Islet precursor cell (in vitro differentiated cells): ENCODE data around the gene RPS6KB2.
"Not testable (repeated sequence)": the region's sequence is repeated elsewhere in the genome, so short reads cannot be mapped to it uniquely, and the experiment has no call there.

Source experiments
- DNase-seq: peaks from one replicate; pipeline ENCODE4 v3.0.0-alpha.2; 2018

RPS6KB2 gene

DNA sequence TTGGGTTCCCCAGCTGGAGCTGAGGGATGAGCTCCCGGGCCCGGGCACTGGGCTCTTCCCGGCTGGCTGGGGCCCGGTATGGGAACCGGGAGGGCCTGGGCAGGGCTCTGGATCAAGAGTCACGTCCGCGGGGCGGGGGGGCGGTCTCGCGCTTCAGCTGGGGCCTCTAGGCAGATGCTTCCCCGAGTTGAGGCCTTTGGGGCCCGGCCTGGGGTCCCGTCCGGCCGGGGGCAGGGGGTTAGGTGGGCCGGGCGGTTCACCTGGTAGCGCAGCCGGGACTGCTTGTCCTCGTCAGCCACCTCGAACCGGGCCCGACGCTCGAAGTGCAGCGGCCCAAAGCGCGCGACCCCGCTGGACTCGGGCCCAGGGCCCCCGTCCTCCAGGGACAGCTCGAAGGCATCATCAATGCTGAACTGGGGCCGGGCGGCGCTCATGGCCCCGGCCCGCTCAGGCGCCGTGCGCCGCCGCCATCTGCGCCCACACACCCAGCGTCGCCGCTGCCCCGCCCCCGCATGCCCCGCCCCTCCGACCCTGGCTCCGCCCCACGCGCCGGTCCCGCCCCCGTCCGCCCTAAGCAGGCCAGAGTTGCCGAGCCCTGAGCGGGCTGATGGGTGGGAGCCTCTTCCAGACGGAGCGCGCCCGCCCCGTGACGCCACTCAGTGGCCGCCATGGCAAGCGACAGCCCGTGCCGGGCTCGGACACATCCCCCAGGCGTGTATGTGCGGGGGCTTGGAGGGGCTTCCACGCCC, 40.6 kb downstream of the RPS6KB2 start, which contains the start of gene TMEM134:
Gene TMEM134, minus strand, starts transcription at position 493 of the 749 bp plus-strand sequence. Its CDS starts 59 bp downstream, at position 434.
- DNase-seq: peak; percentile 96

DNA sequence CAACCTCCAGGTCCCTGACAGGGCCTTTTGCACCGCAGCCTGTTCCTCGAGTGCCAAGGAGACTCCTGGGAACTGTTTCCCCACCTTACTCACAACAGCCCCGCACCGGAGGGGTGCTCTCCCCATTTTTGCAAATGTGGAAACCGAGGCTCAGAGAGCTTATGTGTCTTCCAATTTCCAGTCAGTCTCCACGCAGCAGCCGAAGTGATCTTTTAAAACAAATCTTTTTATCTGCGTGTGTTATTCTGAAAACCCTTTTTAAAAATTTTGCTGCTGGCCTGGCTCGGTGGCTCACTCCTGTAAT, 41.2 kb downstream of the RPS6KB2 start:
- DNase-seq: no peak

DNA sequence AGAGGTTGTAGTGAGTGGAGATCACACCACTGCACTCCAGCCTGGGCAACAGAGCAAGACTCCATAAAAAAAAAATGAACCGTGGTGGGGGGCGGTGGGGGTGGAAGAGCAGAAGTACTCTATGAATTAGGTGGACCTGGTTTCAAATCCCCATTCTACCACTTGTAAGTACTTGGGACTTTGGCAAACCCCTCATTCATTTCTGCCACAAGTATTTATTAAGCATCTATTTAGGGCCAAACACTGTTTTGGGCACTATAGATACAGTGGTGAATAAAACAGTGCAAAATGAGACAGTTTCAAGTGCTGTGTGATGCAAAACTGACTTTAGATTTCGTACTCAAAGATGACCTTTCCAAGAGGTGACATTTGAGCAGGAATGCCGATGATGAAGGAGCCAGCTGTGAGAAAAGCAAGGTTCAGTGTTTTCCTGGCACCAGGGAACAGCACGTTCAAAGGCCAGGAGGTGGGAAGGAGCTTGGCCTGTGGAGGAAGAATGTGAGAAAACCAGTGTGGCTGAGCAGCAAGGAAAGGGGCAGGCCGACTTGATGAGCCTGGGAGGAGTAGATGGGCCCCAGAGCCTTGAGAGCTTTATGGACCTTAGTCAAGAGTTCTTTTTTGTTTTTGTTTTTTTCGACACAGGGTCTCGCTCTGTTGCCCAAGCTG, 42.2 kb downstream of the RPS6KB2 start:
- no peak for DNase-seq

DNA sequence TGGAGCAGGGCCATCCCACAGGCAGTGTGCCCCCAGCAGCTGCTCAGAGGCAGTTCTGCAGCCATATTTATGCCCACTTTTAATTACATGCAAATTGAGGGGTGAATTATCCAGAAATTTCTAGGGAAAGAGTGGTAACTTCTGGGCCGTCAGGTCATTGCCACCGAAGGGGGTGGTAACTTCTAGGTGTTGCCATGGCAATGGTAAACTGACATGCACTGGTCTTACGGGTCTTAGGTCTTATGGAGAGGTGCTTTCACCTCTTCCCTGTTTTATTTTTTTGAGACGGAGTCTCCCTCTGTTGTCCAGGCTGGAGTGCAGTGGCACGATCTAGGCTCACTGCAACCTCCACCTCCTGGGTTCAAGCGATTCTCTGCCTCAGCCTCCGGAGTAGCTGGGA, 44.6 kb downstream of the RPS6KB2 start:
- DNase-seq: no peak

DNA sequence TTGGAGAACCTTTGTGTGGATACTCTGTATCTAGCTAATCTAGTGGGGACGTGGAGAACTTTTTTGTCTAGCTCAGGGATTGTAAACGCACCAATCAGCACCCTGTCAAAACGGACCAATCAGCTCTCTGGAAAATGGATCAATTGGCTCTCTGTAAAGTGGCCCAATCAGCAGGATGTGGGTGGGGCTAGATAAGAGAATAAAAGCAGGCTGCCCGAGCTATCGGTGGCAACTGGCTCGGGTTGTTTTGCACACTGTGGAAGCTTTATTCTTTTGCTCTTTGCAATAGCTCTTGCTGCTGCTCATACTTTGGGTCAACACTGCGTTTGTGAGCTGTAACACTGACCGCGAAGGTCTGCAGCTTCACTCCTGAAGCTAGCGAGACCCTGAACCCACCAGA, 48.4 kb downstream of the RPS6KB2 start:
- DNase-seq: not testable (repeated sequence)

DNA sequence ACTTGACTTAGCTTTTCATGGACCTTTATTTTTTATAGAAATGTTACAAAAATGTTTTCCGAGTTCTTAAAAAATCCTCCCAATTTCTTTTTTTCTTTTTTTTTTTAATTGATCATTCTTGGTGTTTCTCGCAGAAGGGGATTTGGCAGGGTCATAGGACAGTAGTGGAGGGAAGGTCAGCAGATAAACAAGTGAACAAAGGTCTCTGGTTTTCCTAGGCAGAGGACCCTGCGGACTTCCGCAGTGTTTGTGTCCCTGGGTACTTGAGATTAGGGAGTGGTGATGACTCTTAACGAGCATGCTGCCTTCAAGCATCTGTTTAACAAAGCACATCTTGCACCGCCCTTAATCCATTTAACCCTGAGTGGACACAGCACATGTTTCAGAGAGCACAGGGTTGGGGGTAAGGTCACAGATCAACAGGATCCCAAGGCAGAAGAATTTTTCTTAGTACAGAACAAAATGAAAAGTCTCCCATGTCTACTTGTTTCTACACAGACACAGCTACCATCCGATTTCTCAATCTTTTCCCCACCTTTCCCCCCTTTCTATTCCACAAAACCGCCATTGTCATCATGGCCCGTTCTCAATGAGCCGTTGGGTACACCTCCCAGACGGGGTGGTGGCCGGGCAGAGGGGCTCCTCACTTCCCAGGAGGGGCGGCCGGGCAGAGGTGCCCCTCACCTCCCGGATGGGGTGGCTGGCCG, 49.2 kb downstream of the RPS6KB2 start:
- not testable (repeated sequence) for DNase-seq

DNA sequence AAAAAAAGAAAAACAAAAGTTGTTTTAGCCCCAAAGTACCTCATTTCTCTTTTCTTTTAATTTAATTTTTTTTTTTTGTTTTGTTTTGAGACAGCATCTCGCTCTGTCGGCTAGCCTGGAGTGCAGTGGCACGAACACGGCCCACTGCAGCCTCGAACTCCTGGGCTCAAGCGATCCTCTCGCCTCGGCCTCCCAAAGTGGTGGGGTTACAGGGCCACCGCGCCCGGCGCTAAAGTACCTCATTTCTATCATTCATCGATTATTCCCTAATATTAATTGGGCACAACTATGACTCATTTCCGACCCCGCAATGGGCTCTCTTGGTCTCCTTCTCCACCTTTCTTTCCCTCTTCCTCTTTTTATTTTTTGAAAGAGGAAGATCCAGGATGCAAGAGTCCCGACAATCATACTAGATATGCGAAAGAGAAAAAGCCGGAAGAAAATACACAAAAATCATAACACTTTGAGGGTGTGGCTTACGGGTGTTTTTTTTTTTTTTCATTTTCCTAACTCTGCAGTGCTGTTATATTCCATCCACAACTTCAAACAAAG, 54.1 kb downstream of the RPS6KB2 start:
- DNase-seq: no peak

DNA sequence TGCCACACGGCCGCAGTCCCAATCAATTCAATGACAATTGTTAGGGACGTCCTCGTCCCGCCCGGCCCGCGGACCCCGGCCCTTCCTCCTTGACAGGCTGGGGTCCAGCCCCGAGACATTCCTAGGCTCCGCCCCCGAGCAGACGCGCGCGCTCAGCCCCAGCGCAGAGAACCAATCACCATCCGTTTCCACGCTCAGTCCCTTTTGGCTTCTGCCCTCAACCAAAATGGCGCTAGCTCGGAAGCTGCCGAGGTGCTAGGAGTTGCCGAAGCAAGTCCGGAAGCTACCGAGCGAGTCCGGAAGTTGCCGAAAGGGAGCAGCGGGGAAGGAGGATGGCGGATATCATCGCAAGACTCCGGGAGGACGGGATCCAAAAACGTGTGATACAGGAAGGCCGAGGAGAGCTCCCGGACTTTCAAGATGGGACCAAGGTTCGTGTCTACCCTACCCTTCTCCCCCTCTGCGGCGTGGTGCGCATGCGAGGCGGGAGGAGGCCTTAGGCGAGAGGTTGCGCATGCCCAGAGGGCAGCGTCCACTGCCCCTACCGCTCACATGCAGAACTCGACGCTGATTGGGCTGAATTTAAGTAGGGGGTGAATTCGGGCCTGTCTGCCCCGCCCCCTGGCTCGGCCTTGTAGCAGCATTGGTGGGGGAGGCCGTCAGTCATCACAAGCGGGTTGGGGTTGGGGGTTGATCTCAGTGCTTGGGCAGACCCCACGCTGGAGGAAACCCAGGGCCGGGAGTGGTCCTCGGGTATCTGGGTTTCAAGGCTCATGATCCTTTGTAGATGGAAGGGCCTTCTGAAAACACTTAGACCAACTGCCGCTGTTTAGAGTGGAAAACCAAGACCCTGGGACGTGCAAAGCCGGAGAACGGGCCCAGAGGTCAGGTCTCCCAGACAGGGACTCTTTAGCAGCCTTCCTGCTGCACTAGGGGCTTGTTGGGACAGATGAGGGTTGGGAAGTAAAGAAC, 54.8 kb downstream of the RPS6KB2 start, which contains the start of gene AIP:
Gene AIP, plus strand, starts transcription at position 200 of the 972 bp plus-strand sequence. Its CDS starts 133 bp downstream, at position 333.
- peak; percentile 99 for DNase-seq

DNA sequence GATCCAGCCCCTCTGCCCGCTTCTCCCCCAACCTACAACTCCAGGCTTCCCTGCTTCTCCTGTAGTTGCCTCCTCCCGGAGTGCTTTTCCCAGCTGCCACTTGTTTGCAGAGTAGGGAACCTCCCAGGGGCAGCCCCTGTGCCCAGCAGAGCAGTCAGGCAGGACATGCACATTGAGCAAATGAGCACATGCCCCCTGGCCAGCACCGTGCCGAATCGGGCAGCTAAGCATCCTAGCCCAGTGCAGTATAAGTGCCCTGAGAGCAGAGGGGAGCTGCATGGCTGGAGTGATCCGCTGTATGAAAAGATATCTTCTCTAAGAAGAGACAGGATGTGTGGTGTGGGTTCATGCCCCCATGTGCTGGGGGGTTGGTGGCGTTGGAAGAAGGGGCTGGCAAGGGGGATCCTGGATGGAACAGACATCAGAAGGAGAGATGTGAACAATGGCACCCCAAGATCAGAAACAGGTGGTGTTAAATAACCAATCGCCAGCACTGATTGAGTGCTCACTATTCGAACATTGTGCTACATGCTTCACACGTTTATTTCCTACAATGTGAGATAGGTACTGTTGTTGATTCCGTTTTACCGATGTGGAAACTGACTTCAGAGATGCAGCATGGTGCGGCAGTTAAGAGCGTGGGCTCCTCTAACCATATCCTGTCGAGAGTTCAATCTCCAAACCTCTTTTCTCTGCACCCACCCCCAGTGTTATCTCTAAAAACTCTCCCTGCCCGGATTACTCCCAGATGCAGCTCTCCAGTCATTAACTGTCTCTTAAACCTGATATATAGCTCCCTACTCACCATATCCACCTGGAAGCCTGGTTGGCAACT, 55.8 kb downstream of the RPS6KB2 start:
- no peak for DNase-seq

DNA sequence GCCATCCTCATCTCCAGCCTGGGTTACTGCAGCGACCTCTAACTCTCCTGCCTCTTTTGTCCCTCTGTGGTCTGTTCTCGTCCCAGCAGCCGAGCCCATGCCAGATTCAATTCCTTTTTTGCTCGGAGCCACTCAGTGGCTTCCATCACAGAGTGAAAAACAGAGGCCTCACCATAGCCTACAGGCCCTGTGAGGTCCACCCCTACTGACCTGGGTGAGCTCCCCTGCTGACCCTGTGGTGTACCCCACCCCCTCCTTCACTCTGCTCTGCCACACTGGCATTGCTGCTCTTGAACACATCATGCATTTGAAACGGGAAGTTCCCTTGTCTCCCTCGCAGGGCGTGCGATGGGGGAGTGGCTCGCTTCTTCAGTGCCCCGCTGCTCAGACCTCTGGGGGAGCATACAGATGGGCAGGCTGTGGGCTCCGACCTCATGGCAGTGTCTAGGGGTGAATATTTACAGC, 56.6 kb downstream of the RPS6KB2 start:
- DNase-seq: no peak
